ENCODE data around the gene ZNF692. TPM values are rescaled to one million over a fixed set of nuclear protein-coding genes. Genes with fewer than 3 reads are reported as not detected.
"Not testable (repeated sequence)": the region's sequence is repeated elsewhere in the genome, so short reads cannot be mapped to it uniquely, and the experiment has no call there.

Gene ZNF692
- total RNA-seq, 1 donor from 2014 or later, result 60.2 TPM

DNA sequence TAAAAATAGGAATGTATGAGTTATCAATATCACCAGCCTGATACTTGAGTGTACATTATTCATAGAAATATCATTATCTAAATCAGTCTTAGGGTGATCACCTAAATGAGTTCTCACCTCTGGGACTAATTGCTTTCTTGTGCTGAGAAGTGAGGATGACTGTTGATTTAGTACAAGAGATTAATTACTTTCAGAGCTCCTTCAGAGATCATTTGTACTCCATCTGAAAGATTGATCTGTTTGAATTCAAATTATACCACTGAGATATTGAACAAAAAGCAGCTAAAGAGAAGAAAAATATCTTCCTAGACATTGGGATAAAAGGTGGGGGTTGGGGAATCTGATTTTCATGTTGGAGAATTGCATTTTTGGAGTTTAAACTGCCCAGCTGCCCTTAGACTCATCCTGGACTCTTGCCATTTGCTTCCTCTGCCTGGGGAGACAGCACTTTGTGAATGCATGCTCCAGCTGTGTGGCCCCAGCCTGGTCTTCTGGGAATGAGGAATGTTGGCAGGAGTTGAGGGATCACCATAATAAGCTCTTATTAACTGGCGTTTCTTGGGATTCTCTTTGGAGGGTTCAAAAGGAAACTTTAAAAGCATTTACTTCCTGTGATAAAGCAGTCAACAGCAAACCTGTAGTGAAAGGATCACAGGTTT lies 27.5 kb upstream of the ZNF692 start:
- no peak for DNase-seq
- no peak overlapping the region for H3K4me3 Mint-ChIP-seq (ENCODE audit: unreplicated experiment)
- H3K9me3 Mint-ChIP-seq (ENCODE audit: unreplicated experiment), result peaks cover 1% of the 10 kb centered on the region
- H3K4me1 Mint-ChIP-seq (ENCODE audit: low read depth, unreplicated experiment), result no peaks in the 10 kb centered on the region
- TF ChIP-seq CTCF (IDR thresholded peaks at IDR 0.05; ENCODE audit: partially characterized antibody, unreplicated experiment), result no peak
- peaks cover 7% of the 10 kb centered on the region for H3K27me3 Mint-ChIP-seq (ENCODE audit: unreplicated experiment)
- no peak overlapping the region for H3K27ac Mint-ChIP-seq (ENCODE audit: unreplicated experiment)
- H3K36me3 Mint-ChIP-seq (ENCODE audit: unreplicated experiment), result no peaks in the 10 kb centered on the region

DNA sequence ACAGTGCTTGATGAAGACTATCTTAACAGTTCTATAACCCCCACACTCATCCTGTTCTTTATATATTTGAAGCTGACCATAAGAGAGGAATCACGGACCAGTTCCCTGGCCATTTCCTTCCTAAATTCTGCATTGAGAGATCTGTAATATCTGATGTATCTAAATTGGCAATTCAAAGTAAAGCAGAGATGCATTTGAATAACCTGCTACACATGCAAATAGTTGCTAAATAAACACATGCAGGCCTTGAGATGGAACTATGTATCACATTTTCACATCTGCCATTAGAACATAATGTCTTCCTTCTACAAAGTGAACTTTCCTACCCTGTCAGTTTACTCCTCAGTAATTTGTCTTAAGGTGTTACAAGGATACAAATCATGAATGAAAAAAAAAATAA lies 26.8 kb upstream of the ZNF692 start:
- Mint-ChIP-seq H3K4me1 (ENCODE audit: low read depth, unreplicated experiment) (no peaks in the 10 kb centered on the region), H3K4me3 (ENCODE audit: unreplicated experiment) (no peak overlapping the region), H3K9me3 (ENCODE audit: unreplicated experiment) (no peaks in the 10 kb centered on the region), H3K27me3 (ENCODE audit: unreplicated experiment) (peaks cover 3% of the 10 kb centered on the region), H3K36me3 (ENCODE audit: unreplicated experiment) (no peaks in the 10 kb centered on the region), H3K27ac (ENCODE audit: unreplicated experiment) (no peak overlapping the region)
- no peak for DNase-seq
- no peak for TF ChIP-seq CTCF (IDR thresholded peaks at IDR 0.05; ENCODE audit: partially characterized antibody, unreplicated experiment)

DNA sequence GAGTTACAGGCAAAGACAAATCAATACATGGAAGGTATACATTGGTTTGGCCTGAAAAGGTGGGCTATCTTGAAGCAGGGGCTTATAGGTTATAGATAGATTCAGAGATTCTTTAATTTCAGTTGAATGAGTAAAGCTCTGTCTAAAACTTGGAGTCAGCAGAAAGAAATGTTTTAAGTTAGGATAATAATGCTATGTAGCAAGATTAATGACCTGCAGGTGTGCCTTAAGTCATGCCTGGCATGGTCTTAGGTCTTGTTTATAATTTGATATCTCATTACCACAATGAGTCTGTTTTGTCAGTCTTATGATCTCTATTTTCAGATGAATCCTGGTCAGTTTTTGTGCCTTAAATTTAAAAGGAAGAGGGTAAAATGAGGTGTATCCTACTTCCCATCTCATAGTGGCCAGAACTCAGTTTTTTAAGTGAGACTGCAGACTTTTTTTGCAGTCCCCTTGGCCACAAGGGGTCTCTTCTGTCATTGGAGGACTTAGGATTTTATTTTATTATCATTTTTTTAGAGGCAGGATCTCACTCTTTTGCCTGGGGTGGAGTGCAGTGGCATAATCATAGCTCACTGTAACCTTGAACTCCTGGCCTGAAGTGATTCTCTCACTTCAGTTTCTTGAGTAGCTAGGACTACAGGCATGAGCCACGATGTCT lies 25.9 kb upstream of the ZNF692 start:
- Mint-ChIP-seq H3K27ac (ENCODE audit: unreplicated experiment) (no peak overlapping the region), H3K9me3 (ENCODE audit: unreplicated experiment) (no peaks in the 10 kb centered on the region), H3K4me1 (ENCODE audit: low read depth, unreplicated experiment) (no peaks in the 10 kb centered on the region), H3K36me3 (ENCODE audit: unreplicated experiment) (no peaks in the 10 kb centered on the region), H3K4me3 (ENCODE audit: unreplicated experiment) (no peak overlapping the region), H3K27me3 (ENCODE audit: unreplicated experiment) (no peaks in the 10 kb centered on the region)
- DNase-seq, result no peak
- TF ChIP-seq CTCF (IDR thresholded peaks at IDR 0.05; ENCODE audit: partially characterized antibody, unreplicated experiment), result no peak

DNA sequence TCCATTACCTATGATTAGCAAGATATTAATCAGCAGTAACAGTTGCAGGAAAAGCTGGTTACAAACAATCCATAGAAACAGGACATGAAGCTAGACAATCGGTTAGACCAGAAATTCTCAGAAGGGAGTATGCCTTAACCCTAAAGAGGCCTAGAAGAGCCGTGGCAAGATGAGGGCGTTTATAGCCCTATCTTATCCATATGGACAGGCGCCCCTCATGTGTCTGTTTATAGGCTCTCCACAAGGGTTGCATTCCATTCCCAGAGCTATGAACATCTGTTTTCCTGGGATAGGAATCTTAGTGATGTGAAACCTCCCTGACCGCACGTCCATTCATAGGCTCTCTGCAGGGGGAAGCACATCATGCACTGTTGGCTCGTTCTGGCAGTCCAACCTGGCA lies 23.5 kb upstream of the ZNF692 start:
- not testable (repeated sequence) for H3K4me1 Mint-ChIP-seq (ENCODE audit: low read depth, unreplicated experiment); H3K27ac Mint-ChIP-seq (ENCODE audit: unreplicated experiment); DNase-seq; H3K4me3 Mint-ChIP-seq (ENCODE audit: unreplicated experiment); H3K36me3 Mint-ChIP-seq (ENCODE audit: unreplicated experiment); H3K27me3 Mint-ChIP-seq (ENCODE audit: unreplicated experiment); H3K9me3 Mint-ChIP-seq (ENCODE audit: unreplicated experiment)

- Mint-ChIP-seq H3K27me3 (ENCODE audit: unreplicated experiment) (no peaks in the 10 kb centered on the region), H3K36me3 (ENCODE audit: unreplicated experiment) (no peaks in the 10 kb centered on the region), H3K4me1 (ENCODE audit: low read depth, unreplicated experiment) (no peaks in the 10 kb centered on the region), H3K27ac (ENCODE audit: unreplicated experiment) (no peak overlapping the region), H3K9me3 (ENCODE audit: unreplicated experiment) (no peaks in the 10 kb centered on the region), H3K4me3 (ENCODE audit: unreplicated experiment) (no peak overlapping the region)
- no peak for TF ChIP-seq CTCF (IDR thresholded peaks at IDR 0.05; ENCODE audit: partially characterized antibody, unreplicated experiment)
- DNase-seq, result no peak
Observed at GRCh38 chr1:248881261-248881660, 22.4 kb upstream of the ZNF692 start.

Measured in glutamatergic neuron (in vitro differentiated cells).